ENCODE data around the gene PDE4D.
A peak's percentile ranks its signal among the peaks of the same experiment; 100 is the strongest.

Gene PDE4D

GRCh38 chr5:59517926-59518585 lies 375.5 kb downstream of the PDE4D start:
- DNase-seq (ENCODE audit: low read depth), result peak; percentile 84

GRCh38 chr5:59516161-59516560 lies 377.4 kb downstream of the PDE4D start:
- DNase-seq (ENCODE audit: low read depth), result no peak

DNA sequence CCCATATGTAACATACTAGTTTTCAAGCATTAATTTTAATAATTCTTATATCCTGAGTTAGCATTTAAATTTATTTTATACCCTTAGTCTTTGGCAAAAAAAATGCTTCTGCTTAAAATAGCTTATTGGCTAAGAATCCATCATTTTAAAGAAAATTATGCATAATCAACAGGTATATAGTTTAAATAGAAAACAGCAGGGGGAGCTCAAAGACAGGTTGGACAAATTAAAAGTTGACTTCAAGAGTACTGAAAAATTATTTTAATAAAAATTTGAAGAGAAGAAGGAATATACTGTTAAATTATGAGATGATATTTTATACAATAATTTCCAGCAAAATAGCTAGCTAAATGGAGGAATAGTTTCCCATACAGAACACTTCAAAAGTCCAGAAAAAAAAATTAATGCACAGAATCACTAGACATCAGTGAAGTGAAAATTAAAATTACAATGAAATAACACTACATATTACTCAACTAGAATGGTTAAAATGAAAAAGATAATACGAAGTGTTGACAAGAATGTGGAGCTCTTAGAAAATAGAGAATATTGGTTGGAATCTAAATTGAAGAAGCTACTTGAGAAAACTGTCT lies 387.1 kb downstream of the PDE4D start:
- peak; percentile 57 for DNase-seq (ENCODE audit: low read depth)

DNA sequence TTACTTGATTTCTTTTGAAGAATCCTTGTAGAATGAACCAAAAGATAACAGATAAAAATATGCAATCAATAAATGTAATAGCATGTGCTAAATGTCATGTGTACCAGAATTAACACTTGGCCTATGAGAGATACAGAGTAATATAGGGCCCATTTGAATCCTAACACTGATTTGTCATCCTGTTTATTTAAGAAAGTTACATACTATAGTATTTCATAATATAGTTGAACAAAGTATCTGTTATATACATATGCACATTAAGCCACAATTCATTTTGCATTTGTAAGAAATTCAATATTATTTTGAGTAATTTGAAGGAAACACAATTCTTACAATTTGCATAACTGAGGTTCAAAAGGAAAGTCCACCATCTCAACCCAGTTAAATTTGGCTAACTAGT lies 389.5 kb downstream of the PDE4D start:
- no peak for DNase-seq (ENCODE audit: low read depth)

DNA sequence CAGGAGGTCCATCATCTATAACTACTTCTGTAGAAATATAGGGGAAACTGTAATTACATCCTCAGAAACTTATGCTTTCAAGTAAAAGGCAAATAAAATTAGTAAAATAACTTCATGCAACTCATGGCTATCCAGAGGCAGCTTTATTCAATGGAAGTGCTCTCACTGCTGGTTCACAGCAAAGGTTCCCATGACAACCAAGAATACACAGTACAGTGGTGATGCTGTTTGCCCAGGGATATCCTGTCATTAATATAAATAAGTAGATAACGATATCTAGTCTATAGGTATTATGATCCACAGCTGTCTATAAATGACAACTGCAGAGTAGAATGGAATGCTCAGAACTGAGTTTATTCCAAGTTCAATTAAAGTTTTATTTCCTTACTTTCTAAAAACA lies 390.3 kb downstream of the PDE4D start:
- no peak for DNase-seq (ENCODE audit: low read depth)

DNA sequence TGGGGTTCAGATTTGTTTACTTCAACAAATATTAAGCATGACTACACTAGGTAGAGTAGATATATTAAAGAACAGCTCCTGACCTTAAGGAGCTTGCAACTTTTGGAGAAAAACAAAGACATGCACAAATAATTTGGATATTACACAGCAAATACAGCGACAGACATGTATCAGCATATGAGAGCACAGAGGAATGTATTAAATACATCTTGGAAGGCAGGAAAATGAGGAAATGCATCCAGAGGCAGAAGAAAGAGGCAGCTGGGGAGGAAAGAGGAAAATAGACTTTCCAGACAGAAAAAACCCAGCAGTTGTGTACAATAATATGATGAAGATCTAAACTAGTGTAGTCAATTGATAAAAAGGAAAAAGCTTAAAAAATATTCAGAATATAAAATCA lies 392.2 kb downstream of the PDE4D start:
- DNase-seq (ENCODE audit: low read depth), result no peak

GRCh38 chr5:59500014-59500413 lies 393.5 kb downstream of the PDE4D start:
- no peak for DNase-seq (ENCODE audit: low read depth)

DNA sequence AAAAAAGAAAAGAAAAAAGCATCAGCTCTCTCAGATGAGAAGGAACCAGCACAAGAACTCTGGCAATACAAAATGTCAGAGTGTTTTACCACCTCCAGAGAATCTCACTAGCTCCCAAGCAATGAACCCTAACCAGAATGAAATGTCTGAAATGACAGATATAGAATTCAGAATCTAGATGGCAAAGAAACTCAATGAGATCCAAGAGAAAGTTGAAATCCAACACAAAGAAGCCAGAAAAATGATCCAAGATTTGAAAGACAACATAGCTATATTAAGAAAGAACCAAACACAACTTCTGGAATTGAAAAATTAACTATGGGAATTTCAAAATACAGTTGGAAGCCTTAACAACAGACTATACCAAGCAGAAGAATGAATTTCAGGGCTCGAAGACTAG lies 396.3 kb downstream of the PDE4D start:
- no peak for DNase-seq (ENCODE audit: low read depth)

DNA sequence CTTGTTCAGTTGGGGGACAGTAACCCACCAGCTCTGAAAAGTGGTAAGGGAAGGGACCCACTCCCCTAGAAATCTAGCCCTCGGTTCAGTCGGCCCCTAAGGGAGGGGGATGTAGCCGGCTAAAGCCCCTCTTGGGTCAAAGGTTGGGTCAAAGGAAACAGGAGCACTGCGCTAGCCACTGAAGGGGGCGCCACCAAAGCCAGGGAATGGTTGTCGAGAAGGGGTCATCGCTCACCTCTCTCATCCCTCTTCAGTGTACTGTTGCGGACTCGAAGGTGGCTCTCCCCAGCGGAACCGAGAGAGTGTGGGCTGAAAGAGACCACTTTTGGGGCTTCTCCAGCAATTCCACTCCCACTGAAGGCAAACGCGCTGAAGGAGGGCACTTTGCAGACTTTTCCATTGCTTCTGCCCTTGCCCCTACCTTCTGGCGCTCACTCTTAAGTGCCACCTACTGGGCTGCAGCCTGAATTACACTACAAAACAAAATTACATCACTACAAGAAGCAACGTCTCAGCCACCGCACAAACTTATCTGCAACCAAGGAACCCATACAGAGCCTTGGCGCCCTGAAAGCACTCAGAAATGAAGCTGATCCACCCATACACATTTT lies 396.9 kb downstream of the PDE4D start:
- DNase-seq (ENCODE audit: low read depth), result peak; percentile 36

GRCh38 chr5:59491945-59492344 lies 401.6 kb downstream of the PDE4D start:
- no peak for DNase-seq (ENCODE audit: low read depth)

GRCh38 chr5:59489551-59489950 lies 404.0 kb downstream of the PDE4D start:
- no peak for DNase-seq (ENCODE audit: low read depth)

DNA sequence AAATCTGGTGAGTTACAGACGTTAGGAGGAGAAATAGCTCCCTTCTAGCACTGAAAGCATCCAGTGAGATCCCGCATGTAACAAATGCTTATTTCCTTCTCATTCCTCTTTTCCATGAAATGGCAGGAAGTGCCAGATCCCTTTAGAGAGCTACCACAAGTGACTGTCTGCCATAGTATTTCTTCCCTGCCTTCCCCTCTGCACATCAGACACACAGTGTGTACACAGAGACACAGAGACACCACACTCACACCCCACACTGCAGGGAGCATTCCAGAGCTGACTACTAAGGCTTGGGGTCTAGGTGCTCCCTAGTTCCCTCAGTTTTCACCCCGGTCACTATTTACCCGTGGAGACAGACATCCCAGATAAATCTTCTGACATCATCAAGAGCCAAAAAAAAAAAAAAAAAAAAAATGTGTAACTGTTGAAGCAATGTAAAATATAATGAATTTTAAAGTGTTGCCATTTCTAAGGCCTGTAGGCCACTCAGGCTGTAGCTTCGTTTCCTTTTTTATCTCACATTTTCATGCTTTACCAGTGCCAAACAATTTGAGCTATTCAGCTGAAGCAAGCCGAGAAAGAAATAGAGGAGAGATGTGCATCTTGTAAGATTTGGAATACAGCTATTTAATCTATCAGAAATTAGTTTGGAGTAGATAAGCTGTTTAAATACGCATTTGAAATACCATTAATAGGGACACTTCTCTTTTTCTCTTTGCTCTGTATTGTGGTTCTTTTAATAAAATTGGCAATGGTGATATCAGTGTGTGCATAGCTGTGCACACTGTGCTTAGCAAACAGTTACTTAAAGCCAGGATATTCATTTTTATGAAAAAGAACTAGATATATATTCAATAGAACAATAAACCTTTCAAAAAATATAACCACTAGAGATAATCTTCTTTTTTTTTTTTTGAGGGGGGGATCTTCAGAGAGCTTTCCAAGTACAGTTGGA lies 405.5 kb downstream of the PDE4D start:
- DNase-seq (ENCODE audit: low read depth), result no peak

- DNase-seq (ENCODE audit: low read depth), result no peak
These were observed 406.3 kb downstream of the PDE4D start for GRCh38 chr5:59487068-59487686.

DNA sequence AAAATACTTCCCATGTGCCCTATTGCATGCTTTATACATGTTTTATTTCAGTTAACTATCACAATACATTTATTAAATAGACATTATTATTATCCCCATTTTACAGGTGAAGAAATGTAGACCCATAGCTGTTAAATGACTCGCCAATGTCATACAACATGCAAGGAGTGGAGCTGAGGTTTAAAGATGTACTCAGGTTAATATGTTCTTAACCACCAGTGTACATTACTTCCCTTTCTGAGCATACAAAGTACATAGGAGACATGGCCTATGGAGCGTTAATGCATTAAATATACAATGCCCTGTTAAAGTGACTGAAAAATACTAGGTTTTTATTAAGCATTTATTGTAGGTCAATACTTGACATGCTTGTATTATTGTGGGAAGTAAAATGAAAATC lies 407.0 kb downstream of the PDE4D start:
- DNase-seq (ENCODE audit: low read depth), result no peak

DNA sequence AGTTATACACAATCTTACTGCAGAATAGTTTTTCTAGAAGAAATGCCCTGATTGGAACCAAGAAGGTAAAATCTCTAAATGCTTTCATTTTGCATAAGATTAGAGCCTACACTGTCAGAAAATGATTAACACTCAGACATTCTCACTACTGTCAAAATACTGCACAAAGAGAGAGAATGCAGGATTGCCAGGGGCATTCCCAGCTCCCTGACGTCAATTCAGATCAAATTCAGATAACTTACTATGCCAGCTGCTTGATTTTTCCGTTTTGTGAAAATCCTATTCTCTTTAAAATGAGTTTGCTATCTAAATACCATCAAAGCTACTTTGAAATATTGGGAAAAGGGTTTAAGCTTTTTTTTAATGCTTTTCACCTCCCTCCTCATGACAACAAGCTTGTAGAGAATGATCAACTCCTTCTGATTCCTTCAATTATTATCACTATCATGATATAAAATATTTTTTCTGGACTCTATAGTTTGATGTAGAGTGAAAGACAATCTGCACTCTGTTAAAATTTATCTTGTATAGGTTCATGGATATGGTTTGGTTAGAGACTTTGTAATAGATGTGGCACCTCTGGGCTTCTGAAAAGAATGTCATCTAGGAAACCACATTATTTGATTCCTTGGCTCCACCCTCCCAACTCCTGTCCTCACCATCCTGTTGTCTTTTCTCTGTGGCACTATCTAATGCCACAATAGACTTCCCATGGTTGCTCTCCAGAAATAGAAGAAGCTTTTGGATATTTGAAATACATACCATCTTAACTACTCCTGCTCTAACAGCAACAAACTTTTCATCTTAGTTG lies 407.7 kb downstream of the PDE4D start:
- peak; percentile 66 for DNase-seq (ENCODE audit: low read depth)

DNA sequence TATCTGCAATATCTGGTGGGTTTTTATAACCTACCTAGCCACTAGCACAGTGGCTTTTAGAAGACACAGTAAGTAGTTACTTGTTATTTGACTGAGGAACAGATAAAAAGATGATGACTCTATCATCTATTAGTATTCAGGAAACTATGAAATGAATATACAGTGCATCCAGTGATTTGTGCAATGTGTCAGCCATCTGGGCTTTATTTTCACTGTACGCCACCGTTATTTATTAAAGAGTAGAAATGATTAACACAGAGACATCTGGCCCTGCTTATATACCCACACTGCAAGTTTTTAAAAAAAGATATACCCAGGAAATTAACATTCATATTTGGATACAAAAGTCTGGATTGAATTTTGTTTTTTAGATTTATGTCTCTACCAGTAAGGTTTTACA lies 408.4 kb downstream of the PDE4D start:
- DNase-seq (ENCODE audit: low read depth), result peak; percentile 48

DNA sequence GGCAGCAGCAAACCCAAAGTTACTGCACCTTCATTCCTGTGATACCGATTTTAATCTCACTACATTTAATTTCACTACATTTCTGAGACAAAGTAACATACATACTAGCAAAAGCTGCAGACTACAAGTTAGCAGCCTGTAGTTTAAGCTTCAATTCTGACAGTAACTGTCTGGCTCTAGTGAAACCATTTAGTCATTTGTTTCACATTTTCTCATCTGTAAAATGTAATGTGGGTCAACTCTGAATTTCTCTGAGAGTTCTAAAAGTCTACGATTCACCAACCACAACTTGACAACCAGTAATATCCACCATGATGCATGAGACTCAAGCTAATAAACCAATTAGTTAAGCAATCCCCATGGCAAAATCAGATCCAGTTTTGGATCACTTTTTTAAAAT lies 408.9 kb downstream of the PDE4D start:
- no peak for DNase-seq (ENCODE audit: low read depth)

GRCh38 chr5:59483971-59484472 lies 409.5 kb downstream of the PDE4D start:
- peak; percentile 71 for DNase-seq (ENCODE audit: low read depth)

DNA sequence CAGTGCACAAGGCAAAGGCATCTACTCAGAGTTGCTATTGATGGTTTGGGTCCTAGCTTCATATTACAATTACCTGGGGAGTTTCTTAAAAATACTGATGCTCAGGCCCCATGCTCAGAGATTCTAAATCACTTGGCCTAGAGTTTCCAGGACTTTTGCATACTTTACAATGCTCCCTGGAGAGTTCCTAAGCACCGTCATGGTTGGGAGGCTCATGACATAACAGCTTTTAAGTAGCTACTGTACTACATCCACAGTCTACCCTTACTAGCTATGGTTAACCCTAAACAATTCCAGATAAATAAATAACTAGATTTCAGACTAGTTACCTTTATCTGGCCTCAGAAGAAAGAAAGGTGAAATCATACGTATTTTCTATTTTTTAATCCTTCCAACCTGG lies 414.4 kb downstream of the PDE4D start:
- no peak for DNase-seq (ENCODE audit: low read depth)

- no peak for DNase-seq (ENCODE audit: low read depth)
These were observed 419.2 kb downstream of the PDE4D start for GRCh38 chr5:59474324-59474723.

- DNase-seq (ENCODE audit: low read depth), result peak; percentile 60
These were observed 419.9 kb downstream of the PDE4D start for GRCh38 chr5:59473611-59474010.

Measured in iris pigment epithelial cell (primary cell).